ENCODE measurements around the gene PRKCZ. TPM values are rescaled to one million over a fixed set of nuclear protein-coding genes. Genes with fewer than 3 reads are reported as not detected.

Gene PRKCZ
- total RNA-seq, 2 donors from 2014 or later = 12.3 to 16.8 TPM

DNA sequence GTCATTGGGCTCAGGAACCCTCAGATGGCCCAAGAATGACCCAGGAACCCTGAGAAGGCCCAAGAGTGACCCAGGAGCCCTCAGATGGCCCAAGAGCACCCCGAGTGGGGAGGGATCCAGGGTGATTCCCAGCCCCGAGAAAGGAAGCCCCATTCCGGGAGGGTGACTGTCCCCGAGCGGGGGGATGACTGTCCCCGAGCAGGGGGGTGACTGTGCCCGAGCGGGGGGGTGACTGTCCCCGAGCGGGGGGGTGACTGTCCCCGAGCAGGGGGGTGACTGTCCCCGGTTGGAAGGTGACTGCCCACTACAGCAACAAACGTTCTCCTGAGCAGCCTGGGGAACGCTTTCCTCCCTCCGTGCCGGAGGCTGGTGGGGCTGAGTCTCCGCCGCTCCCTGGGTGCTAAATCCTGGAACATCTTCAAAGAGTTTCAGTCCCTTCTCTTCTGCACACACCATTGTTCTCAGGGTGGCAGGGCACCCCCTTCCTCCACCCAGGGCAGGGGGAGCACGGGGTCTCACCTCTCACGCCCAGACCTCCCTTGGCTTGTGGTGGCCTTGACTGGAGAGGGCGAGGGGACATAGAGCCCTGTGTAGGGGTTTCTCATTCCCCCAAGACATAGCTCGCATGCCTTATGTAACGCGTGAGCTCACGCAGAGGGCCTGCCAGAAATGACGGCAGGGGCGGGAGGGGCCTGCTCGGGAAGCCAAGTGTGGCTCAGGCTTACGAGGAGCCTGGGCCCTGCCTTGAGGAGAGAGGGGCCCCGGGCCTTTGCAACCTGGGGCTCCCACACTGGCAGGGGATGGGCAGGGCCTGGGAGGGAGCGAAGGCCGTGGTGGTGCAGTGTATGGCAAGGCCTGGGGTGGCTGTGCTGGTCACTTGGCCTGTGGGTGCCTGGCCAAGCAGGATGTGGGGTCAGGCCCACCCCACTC, 163.6 kb downstream of the PRKCZ start:
- Mint-ChIP-seq H3K4me1 (ENCODE audit: low read depth) (no peaks in the 10 kb centered on the region), H3K36me3 (ENCODE audit: insufficient read depth in 2 of 2) (no peaks in the 10 kb centered on the region), H3K9me3 (peaks cover 0 to under 1% of the 10 kb centered on the region in 2 donors), H3K27me3 (ENCODE audit: low read depth) (no peaks in the 10 kb centered on the region), H3K27ac (no peak overlapping the region), H3K4me3 (no peak overlapping the region)
- ATAC-seq (replicated peaks in 1 of 2) = no peak
- DNase-seq = no peak

DNA sequence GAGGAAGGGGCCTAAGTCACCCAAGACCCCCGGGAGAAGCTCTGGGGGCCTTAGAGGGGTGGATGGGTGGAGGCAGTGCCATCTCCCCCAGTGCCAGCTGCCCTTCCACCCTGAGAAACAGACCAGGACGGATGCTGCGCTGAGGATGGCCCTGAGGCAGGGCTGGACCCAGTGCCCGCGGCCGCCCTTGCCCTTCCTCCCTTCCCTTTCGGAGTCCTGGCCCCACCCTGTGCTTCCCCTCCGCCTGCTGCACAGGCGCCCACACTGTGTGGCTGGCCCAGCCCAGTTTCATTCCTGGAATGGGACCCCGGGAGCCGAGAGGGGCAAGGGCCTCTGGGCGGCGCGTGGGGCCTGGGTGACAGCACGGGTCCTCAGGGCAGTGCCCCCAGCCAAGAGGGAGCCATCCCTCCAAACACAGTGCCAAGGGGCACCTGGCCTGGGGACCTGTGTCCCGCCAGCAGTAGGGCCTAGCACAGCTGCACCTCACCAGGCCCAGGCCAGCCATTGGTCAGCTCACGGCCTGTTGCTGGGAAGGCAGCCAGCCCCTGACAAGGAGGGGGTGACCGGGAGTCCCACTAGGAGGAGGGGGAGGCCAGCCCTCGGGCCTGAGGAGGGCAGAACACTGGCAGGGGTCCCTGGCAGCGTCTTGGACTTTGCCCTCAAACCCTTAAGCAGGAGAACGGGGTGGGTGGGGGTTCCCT, 164.5 kb downstream of the PRKCZ start:
- ATAC-seq (replicated peaks in 1 of 2) (no peak), DNase-seq (no peak)
- H3K27me3 Mint-ChIP-seq (ENCODE audit: low read depth) = no peaks in the 10 kb centered on the region
- no peaks in the 10 kb centered on the region for H3K4me1 Mint-ChIP-seq (ENCODE audit: low read depth)
- peaks cover 1 to 3% of the 10 kb centered on the region in 2 donors for H3K9me3 Mint-ChIP-seq
- no peaks in the 10 kb centered on the region for H3K36me3 Mint-ChIP-seq (ENCODE audit: insufficient read depth in 2 of 2)
- H3K27ac Mint-ChIP-seq = no peak overlapping the region
- H3K4me3 Mint-ChIP-seq = no peak overlapping the region

DNA sequence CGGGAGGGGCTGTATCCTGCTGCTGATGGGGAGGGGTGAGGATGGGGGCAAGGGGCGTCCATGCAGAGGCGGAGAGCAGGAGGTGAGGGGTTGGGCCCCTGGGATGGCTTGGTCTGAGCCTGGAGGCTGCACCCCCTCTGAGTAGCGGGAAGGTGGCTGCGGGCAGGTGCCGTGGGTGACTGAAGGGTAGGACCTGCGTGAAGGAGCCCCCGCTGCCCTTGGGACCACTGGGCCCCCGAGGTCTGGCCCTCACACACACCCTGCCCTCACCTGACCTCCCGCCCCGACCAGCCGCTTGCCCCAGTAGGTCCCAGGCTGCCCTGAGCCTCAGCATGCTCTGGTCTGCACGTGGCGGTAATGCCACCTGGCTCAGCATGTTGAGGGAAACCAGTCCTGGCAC, 165.1 kb downstream of the PRKCZ start:
- H3K4me1 Mint-ChIP-seq (ENCODE audit: low read depth) = no peaks in the 10 kb centered on the region
- H3K9me3 Mint-ChIP-seq = peaks cover 1 to 3% of the 10 kb centered on the region in 2 donors
- H3K27me3 Mint-ChIP-seq (ENCODE audit: low read depth) = no peaks in the 10 kb centered on the region
- no peak overlapping the region for H3K4me3 Mint-ChIP-seq
- no peak overlapping the region for H3K27ac Mint-ChIP-seq
- DNase-seq = no peak
- ATAC-seq (replicated peaks in 1 of 2) = no peak
- H3K36me3 Mint-ChIP-seq (ENCODE audit: insufficient read depth in 2 of 2) = no peaks in the 10 kb centered on the region

DNA sequence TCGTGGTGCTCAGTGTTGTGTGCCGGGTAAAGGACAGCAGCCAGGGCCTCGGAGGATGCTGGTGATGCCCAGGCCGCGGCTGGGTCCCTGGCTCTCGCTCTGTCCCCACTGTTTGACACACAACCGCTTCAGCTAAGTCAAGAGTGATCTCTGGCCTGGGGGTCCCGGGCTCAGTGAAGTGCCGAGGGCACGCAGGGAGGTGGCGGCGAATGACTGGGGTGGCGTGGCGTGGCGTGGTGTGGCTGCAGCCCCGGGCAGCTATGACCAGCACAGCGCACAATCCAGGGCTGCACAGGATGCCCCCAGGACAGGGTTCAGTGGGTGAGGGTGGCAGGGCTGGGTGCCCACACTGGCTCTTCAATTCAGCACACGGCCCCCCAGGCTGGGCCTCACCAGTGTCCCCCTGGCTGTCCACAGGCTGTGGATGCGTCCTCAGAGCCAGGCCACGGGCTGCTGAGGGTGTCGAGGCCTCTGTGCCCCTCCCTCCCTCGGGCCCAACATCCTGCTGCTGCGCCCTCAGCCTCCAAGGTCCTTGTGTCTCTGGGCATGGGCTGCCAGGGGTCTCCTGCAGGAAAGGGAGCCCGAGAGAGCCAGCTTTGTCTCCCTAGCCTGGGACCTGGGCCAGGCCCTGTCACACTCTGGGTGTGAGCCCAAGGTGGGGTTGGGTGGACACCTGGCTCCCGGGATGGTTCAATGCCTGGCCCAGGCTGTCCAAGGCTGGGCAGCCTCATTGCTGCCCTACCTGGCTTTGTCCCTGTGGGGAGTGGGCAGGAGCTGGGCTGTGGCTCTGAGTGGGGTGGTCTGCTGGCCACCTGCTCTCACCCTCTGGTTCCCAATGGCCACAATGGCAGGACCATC, 165.9 kb downstream of the PRKCZ start:
- Mint-ChIP-seq H3K27me3 (ENCODE audit: low read depth) (no peaks in the 10 kb centered on the region), H3K4me3 (no peak overlapping the region), H3K27ac (no peak overlapping the region), H3K9me3 (peaks cover 1 to 3% of the 10 kb centered on the region in 2 donors), H3K4me1 (ENCODE audit: low read depth) (no peaks in the 10 kb centered on the region), H3K36me3 (ENCODE audit: insufficient read depth in 2 of 2) (no peaks in the 10 kb centered on the region)
- no peak for ATAC-seq (replicated peaks in 1 of 2)
- DNase-seq = no peak

DNA sequence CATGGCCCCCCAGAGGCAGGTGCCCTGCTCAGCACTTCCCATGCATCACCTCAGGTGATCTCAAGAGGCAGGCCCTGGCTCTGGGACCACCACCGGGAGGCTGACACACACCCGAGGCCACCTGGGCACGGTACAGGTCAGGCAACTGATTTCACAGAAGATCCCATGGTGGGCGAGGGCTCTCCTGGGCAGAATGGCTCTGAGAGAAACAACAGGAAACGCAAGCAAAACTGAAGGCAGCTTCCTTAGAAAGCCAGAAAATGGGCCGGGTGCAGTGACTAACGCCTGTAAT, 166.5 kb downstream of the PRKCZ start:
- H3K4me1 Mint-ChIP-seq (ENCODE audit: low read depth) = no peaks in the 10 kb centered on the region
- no peaks in the 10 kb centered on the region for H3K27me3 Mint-ChIP-seq (ENCODE audit: low read depth)
- no peaks in the 10 kb centered on the region for H3K36me3 Mint-ChIP-seq (ENCODE audit: insufficient read depth in 2 of 2)
- H3K4me3 Mint-ChIP-seq = no peak overlapping the region
- H3K9me3 Mint-ChIP-seq = peaks cover 1 to 3% of the 10 kb centered on the region in 2 donors
- DNase-seq (no peak), ATAC-seq (replicated peaks in 1 of 2) (no peak)
- no peak overlapping the region for H3K27ac Mint-ChIP-seq

DNA sequence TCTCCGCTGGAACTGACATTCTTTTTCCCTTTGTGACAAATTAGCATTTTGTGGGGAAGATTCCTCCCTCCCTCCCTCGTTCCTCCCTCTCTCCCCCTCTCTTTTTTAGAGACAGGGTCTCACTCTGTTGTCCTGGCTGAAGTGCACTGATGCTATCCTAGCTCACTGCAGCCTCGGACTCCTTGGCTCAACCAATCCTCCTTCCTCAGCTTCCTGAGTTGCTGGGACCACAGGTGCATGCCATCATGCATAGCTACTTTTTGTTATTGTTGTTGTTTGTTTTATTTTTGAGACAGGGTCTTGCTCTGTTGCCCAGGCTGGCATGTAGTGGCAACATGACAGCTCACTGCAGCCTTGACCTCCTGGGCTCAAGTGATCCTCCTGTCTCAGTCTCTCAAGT, 171.1 kb downstream of the PRKCZ start:
- no peaks in the 10 kb centered on the region for H3K36me3 Mint-ChIP-seq (ENCODE audit: insufficient read depth in 2 of 2)
- H3K4me3 Mint-ChIP-seq = no peak overlapping the region
- ATAC-seq (replicated peaks in 1 of 2) = no peak
- no peak for DNase-seq
- no peaks in the 10 kb centered on the region for H3K27me3 Mint-ChIP-seq (ENCODE audit: low read depth)
- no peak overlapping the region for H3K27ac Mint-ChIP-seq
- peaks cover 1 to 3% of the 10 kb centered on the region in 2 donors for H3K9me3 Mint-ChIP-seq
- H3K4me1 Mint-ChIP-seq (ENCODE audit: low read depth) = no peaks in the 10 kb centered on the region

DNA sequence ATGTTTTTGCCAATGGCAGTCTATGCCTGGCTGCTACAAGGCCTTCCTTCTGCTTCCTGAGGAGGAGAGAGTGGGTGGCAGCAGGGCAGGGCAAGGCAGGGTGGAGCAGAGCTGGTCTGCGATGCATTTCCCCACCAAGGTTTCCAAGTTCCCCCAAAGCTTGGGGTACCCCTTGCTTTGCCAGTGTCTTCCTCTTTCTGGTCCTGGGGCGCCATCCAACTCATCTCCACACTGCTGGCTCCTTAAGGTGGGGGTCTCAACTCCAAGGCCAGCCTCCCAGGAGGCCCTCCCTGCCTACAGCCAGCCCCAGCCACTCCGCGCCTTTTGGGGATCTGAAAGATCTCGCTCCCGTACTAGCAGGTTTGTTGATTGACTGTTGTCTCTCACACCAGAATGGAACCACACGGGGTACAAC, 174.0 kb downstream of the PRKCZ start:
- Mint-ChIP-seq H3K36me3 (ENCODE audit: insufficient read depth in 2 of 2) (peaks cover 2% of the 10 kb centered on the region in 2 donors), H3K4me3 (no peak overlapping the region), H3K27ac (no peak overlapping the region), H3K9me3 (no peaks in the 10 kb centered on the region), H3K27me3 (ENCODE audit: low read depth) (no peaks in the 10 kb centered on the region), H3K4me1 (ENCODE audit: low read depth) (no peaks in the 10 kb centered on the region)
- ATAC-seq (replicated peaks in 1 of 2) (no peak), DNase-seq (no peak)

DNA sequence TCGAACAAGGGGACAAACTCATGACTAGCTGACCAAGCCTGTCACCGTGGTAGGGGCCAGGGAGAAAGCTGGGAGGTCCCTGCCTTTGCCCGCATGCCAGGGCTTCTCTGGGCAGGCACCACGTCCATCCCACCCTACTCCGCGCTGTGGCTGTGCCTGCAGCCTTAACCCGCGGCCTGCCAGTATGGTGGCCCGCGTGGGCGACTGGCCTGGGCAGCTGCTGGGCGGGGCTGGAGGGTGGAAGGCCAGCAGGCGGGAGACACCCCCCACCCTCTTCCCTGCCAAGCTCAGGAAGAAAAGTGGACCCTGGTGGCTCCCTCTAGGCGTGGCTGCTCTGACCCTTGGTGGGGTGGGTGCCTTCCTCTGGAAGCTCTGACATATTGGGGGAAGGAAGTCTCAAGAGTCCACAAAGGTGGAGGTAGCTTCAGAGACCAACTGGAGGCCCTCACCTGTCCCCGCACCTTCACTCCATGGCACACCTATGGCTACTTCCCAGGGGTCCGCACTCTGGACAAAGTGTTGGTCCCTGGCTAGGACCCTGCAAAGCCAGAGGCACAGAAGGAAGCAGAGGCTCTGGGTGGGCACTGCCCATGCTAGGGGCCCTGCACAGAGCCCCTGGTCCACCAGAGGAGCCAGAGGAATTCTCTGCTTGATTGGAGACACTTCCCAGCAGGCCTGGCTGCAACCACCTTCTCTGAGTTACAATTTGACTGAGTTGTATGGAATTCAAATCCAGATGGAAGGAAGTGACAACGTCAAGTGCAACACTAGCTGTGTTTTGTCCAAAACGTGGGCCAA, 174.6 kb downstream of the PRKCZ start:
- H3K36me3 Mint-ChIP-seq (ENCODE audit: insufficient read depth in 2 of 2) = peaks cover 4 to 5% of the 10 kb centered on the region in 2 donors
- ATAC-seq (replicated peaks in 1 of 2) (no peak), DNase-seq (no peak)
- H3K9me3 Mint-ChIP-seq = no peaks in the 10 kb centered on the region
- no peak overlapping the region for H3K27ac Mint-ChIP-seq
- no peaks in the 10 kb centered on the region for H3K4me1 Mint-ChIP-seq (ENCODE audit: low read depth)
- H3K27me3 Mint-ChIP-seq (ENCODE audit: low read depth) = no peaks in the 10 kb centered on the region
- no peak overlapping the region for H3K4me3 Mint-ChIP-seq

DNA sequence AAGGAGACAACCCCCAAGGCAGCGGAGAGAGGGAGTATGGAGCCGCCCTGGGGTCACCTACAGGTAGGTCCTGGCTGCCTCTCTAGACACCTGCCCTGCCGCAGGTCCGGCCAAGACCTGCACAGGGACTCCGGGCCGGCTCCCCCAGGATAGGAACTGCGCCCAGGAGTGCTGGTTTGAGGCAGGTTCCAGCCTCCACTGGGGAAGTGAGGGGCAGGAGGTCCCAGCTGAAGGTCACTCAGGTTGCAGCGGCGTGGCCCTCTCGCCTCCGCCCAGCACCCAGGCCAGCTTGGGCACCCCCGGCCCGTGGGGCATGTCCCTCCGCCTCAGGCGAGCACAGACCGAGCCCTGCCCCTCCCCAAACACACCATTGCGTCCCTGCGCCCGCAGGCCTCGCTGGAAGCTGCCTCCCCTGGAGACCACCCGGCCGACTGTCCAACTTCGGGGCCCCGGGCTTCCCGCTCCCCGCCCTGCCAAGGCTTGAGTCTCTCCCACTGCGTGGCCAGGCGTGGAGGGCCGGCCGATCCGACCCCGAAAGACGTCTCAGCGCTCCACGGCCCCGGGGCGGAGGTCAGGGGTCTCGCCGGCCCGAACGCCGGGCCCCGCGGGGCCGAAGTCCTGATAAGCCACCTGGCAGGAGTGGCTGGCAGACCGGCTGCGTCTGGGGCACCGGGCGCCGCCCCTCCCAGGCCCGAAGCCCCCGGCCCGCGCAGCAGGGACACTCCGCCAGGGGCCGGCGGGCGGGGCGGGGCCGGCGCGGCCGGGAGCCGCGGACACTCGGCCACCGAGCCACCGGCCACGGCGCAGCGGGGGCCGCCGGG, 176.5 kb downstream of the PRKCZ start:
- Mint-ChIP-seq H3K9me3 (no peaks in the 10 kb centered on the region), H3K36me3 (ENCODE audit: insufficient read depth in 2 of 2) (peaks cover 8 to 9% of the 10 kb centered on the region in 2 donors), H3K4me3 (peak overlapping the region; percentile 70 to 75), H3K4me1 (ENCODE audit: low read depth) (peaks cover 13% of the 10 kb centered on the region), H3K27ac (peak overlapping the region; percentile 94), H3K27me3 (ENCODE audit: low read depth) (no peaks in the 10 kb centered on the region)
- DNase-seq = no peak
- no peak for ATAC-seq (replicated peaks in 1 of 2)

DNA sequence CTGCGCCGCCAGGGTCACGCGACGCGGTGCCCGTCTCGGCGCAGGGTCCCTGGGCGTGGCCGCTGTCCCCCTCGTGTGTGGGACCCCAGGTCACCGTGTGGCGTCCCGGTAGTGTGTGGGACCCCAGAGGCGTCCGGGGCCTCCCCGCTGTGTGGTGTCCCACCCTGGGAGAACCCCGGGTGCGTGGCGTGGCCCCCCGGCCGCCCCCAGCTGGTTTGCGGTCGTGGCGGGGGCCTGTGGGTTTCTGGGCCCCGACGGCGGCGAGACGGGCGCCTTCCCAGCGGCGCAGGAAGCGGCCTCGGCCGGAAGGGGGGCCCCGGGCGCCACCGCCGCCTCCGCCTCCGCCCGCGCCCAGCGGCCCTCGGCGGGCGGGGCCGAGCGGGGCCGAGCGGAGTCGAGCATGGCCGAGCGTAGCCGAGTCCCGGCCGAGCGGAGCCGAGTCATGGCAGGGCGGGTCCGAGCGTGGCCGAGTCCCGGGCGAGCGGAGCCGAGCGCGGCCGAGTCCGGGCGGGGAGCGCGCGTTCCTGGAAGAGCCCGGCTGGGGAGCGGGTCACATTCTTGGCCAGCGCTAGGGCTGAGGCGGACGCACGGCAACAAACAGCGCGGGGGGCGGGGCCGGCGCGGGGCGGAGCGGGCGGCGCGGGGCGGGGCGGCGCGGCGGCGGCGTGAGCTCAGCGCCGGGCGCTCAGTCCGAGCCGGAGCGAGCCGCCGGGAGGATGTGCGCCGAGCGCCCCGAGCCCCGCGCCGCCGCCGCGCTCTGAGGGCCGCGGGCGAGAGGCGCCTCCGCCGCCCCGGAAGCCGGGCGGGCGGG, 177.3 kb downstream of the PRKCZ start:
- Mint-ChIP-seq H3K4me1 (ENCODE audit: low read depth) (peaks cover 21% of the 10 kb centered on the region), H3K9me3 (no peaks in the 10 kb centered on the region), H3K36me3 (ENCODE audit: insufficient read depth in 2 of 2) (peaks cover 8 to 10% of the 10 kb centered on the region in 2 donors), H3K4me3 (peak overlapping the region; percentile 62 to 71), H3K27me3 (ENCODE audit: low read depth) (no peaks in the 10 kb centered on the region), H3K27ac (peak overlapping the region; percentile 63)
- peak; percentile 95 to 99 for DNase-seq
- ATAC-seq (replicated peaks in 1 of 2) = peak; percentile 83

DNA sequence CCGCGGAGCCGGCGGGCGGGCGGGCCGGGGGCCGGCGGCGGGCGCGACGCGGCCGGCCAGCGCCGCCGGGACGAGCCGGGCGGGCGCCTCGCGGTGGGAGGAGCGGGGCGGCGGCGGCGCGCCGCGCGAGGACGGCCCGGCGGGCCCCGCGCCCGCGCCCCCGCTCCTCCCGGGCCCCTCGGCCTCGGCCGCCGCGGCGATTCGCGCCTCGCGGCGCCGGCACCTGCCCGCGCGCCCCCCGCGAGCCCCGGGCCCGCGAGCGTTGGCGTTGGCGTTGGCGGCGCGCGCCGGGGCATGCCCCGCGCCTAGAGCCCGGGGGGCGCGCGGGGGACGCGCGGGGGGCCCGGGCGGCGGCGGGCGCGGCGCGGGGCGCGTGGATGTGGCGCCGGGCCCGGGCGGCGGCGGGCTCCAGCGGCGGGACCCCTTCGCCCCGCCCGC, 178.0 kb downstream of the PRKCZ start, which contains the start of gene SKI:
Gene SKI (plus strand): TSS at position 163 of the 438 bp plus-strand sequence. CDS start 448 bp downstream, outside the sequence.
- Mint-ChIP-seq H3K27me3 (ENCODE audit: low read depth) (no peaks in the 10 kb centered on the region), H3K36me3 (ENCODE audit: insufficient read depth in 2 of 2) (peaks cover 8 to 10% of the 10 kb centered on the region in 2 donors), H3K27ac (peak within 1 kb of the TSS; percentile 94), H3K4me3 (peak within 1 kb of the TSS; percentile 92), H3K4me1 (ENCODE audit: low read depth) (peaks cover 27% of the 10 kb centered on the region), H3K9me3 (no peaks in the 10 kb centered on the region)
- DNase-seq = no peak
- ATAC-seq (replicated peaks in 1 of 2) = no peak
